GM12878 (cell line): ENCODE results near the gene ETV6. TPM values are rescaled to one million over a fixed set of nuclear protein-coding genes. Genes with fewer than 3 reads are reported as not detected.

Experiments used
- BACH1 ChIP-seq: fragments of 450-650 bp; IDR thresholded peaks from 2 replicates; pipeline ENCODE4 v1.6.1; 2017; ENCODE audit warnings: mild to moderate bottlenecking, borderline replicate concordance
- BCLAF1 ChIP-seq: fragments of 450-650 bp; IDR thresholded peaks from 2 replicates; pipeline ENCODE4 v1.6.1; 2017; ENCODE audit warnings: antibody characterized with exemption, mild to moderate bottlenecking, moderate library complexity
- CBFB ChIP-seq: IDR thresholded peaks from 2 replicates; pipeline ENCODE4 v1.6.1; 2016; ENCODE audit warnings: antibody characterized with exemption, low read depth
- CBX5 ChIP-seq: sonication (generic); IDR thresholded peaks from 2 replicates; pipeline ENCODE4 v1.6.1; 2016; ENCODE audit warnings: low read depth, moderate library complexity, mild to moderate bottlenecking, inconsistent platforms
- DPF2 ChIP-seq: fragments of 450-650 bp; IDR thresholded peaks from 2 replicates; pipeline ENCODE4 v1.6.1; 2017; ENCODE audit warnings: mild to moderate bottlenecking
- E4F1 ChIP-seq: fragments of 450-650 bp; IDR thresholded peaks from 2 replicates; pipeline ENCODE4 v1.6.1; 2018; ENCODE audit warnings: borderline replicate concordance, mild to moderate bottlenecking; ENCODE audit not compliant: partially characterized antibody
- FOXM1 ChIP-seq: IDR thresholded peaks from 2 replicates; pipeline ENCODE4 v1.6.1; 2012; ENCODE audit warnings: low read depth, mild to moderate bottlenecking, inconsistent platforms, low read length, moderate library complexity
- IKZF1 ChIP-seq: fragments of 450-650 bp; conservative IDR thresholded peaks from 2 replicates; pipeline ENCODE4 v1.6.1; 2017; ENCODE audit warnings: antibody characterized with exemption, mild to moderate bottlenecking
- JUND ChIP-seq: IDR thresholded peaks from 2 replicates; pipeline ENCODE4 v1.6.1; 2012; ENCODE audit warnings: low read depth, mild to moderate bottlenecking, low read length, improper control_type of control experiment, moderate library complexity
- MTA3 ChIP-seq: IDR thresholded peaks from 2 replicates; pipeline ENCODE4 v1.6.1; 2012; ENCODE audit warnings: low read length, inconsistent platforms, borderline replicate concordance
- NBN ChIP-seq: fragments of 450-650 bp; IDR thresholded peaks from 2 replicates; pipeline ENCODE4 v1.6.1; 2016
- NFIC ChIP-seq: IDR thresholded peaks from 2 replicates; pipeline ENCODE4 v1.6.1; 2012; ENCODE audit warnings: low read depth, mild to moderate bottlenecking, inconsistent platforms, low read length, moderate library complexity
- NR2F1 ChIP-seq: fragments of 450-650 bp; conservative IDR thresholded peaks from 2 replicates; pipeline ENCODE4 v1.6.1; 2017; ENCODE audit warnings: mild to moderate bottlenecking
- PBX3 ChIP-seq: IDR thresholded peaks from 2 replicates; pipeline ENCODE4 v1.6.1; 2011; ENCODE audit warnings: mild to moderate bottlenecking, low read depth, low read length, moderate library complexity; ENCODE audit not compliant: insufficient replicate concordance
- PML ChIP-seq: IDR thresholded peaks from 2 replicates; pipeline ENCODE4 v1.6.1; 2012; ENCODE audit warnings: low read length, inconsistent platforms
- RUNX3 ChIP-seq: IDR thresholded peaks from 2 replicates; pipeline ENCODE4 v1.6.1; 2012; ENCODE audit warnings: low read length, inconsistent platforms
- ZBED1 ChIP-seq: IDR thresholded peaks from 2 replicates; pipeline ENCODE4 v1.6.1; 2016; ENCODE audit warnings: borderline replicate concordance
- ZBTB4 ChIP-seq: fragments of 450-650 bp; formaldehyde crosslinking; IDR thresholded peaks from 2 replicates; pipeline ENCODE4 v1.4.0; 2022; ENCODE audit warnings: mild to moderate bottlenecking, moderate library complexity
- ZNF384 ChIP-seq: IDR thresholded peaks from 2 replicates; pipeline ENCODE4 v1.6.1; 2012; ENCODE audit warnings: low read depth, mild to moderate bottlenecking, low read length, improper control_type of control experiment, borderline replicate concordance
- ZNF622 ChIP-seq: fragments of 450-650 bp; IDR thresholded peaks from 2 replicates; pipeline ENCODE4 v1.6.1; 2017; ENCODE audit warnings: mild to moderate bottlenecking, inconsistent platforms
- polyA plus RNA-seq, 11 experiments: library from polyadenylated mRNA; depleted of rRNA in 4 of 11; unstranded in 6 of 11; stranded (reverse) in 5 of 11; fragments of >200 nt; fragmentation: Nextera tagmentation in 4 of 11; fragmentation: Illumina TruSeq in 1 of 11; extraction: Ambion mirVana in 4 of 11; extraction: Trizol in 1 of 11; gene quantifications; 1 replicate in 1 of 11; 2 replicates in 10 of 11; pipeline versions ENCODE4 v1.2.1 to v1.2.3, GENCODE V29; 2011 to 2016; ENCODE audit warnings: inconsistent platforms in 2 of 11, missing spikeins in 2 of 11, low read depth in 1 of 11
- total RNA-seq, 4 experiments: library from RNA; depleted of rRNA in 3 of 4; stranded (reverse); fragments of >200 nt in 3 of 4; fragmentation: Illumina TruSeq in 1 of 4; extraction: Trizol in 1 of 4; gene quantifications; 2 replicates each; pipeline versions ENCODE4 v1.2.1 to v1.2.3, GENCODE V29; 2013 to 2021

Gene ETV6
- total and polyA plus RNA-seq, 10 of the 15 experiments (the other 5 are each of a cell fraction or from before 2014, with no cell fraction given) = 6.6 to 74.8 (median 24.6) TPM

GRCh38 chr12:11732715-11733114 is 83.2 kb downstream of the ETV6 start (continued):
- TF ChIP-seq NR2F1 (peak; percentile 79), IKZF1 (peak; percentile 52), FOXM1 (0 out of 2 replicates have a peak, but pooled peaks have one; percentile 27), RUNX3 (peak; percentile 51), NFIC (peak; percentile 32; the same call in 1 of the 2 replicates), CBFB (no peak), BACH1 (no peak; the same call in 1 of the 2 replicates), ZNF384 (no peak), JUND (peak; percentile 50; the same call in 1 of the 2 replicates), CBX5 (no peak), PML (0 out of 2 replicates have a peak, but pooled peaks have one; percentile 8), DPF2 (peak; percentile 70), BCLAF1 (no peak), NBN (no peak), MTA3 (no peak), ZBED1 (no peak), ZBTB4 (CRISPR knock-in tag) (no peak), PBX3 (no peak), ZNF622 (no peak), E4F1 (no peak)
